Activated CD4-positive, alpha-beta T cell treated with anti-CD3 and anti-CD28 coated beads for 1 hour (primary cell): ENCODE results near the gene NRXN3.

Source experiments
- DNase-seq: peaks from one replicate; pipeline ENCODE4 v3.0.0-alpha.2; 2020

NRXN3 gene

DNA sequence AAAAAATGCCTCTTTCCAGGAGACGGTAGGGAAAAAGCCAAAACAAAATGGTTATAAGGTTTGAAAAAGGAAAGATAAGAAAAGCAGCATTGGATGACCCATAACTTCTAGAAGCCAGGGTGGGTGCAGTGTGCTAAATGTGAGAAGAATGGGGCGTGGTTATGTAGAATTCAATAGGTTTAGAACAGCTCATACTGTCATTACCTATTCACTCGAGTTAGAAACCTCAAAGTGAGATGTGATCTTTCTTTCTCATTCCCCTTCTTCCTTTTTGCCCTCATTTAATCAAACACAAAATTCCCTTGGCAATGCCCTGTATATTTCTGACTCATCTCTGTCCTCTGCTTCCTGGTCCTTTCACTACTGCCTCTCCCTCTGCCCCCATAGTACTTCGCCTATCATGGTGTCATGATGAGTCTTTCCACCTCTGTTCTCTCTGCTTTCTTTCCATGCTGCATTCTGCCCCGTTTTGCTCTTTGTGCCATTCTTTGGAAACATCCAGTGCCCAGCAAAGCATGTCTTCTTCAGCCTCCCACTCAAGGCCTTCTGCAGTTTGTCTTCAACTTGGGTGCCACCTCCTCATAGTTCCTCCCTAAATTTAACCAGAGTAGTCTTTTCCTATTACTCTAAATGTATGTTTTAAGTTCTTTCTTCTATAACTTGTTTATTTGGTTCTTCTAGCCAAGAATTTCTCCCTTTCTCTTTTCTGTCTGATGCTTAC is 496.3 kb downstream of the NRXN3 start:
- DNase-seq = no peak

DNA sequence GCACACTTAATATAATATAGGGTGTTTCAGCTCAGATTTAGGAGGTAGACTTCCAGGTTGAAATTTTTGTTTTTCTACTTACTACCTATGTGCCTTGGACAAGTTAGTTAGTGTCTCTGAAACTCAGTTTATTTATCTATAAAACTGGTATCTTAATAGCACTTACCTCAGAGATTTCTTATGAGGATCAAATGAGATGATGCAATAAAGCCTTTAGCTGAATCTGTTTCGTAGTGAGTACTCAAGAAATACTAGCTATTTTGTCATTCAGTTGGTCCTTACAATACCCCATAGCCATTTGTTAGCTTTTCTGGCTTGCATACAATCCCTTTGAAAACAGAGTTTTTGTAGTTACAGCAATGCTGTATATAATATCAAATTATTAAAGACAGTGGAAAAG is 497.0 kb downstream of the NRXN3 start:
- no peak for DNase-seq

DNA sequence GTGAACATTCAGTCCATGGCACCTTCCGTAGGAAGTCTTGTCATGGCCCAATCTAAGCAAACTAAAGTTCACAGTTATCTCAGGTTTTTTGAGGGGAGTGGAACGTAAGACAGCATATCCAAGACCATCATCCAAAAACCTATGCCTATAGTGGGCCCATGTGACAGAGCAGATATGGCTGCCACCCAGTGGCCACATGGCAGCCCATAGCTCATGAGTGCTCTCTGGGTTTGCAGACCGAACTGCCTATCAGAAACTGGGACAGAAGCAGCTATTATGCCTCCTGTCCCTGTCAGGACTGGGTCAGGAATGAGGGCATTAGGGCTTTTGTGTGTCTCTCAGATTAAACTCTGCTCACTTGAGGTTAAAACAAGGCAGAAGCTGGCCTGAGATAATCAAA is 503.7 kb downstream of the NRXN3 start:
- DNase-seq = no peak

DNA sequence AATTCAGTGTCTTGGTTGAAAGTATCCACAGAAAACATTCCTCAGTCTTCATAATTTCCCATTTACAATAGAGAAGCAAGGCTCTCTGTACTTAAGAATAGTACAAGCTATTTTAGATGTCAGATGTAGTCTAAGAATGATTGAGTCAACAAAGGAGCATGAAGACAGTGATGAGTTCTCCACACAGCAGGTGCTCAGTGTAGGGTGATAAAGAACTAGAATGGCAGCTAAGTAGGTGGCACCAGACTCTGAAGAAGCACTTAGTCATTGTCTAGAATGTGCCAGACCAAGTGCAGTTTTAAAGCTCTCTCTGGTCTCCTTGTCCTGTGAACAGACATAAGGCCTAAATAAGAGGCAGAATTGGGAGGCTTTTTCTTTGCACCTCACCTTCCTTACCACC is 504.6 kb downstream of the NRXN3 start:
- no peak for DNase-seq

DNA sequence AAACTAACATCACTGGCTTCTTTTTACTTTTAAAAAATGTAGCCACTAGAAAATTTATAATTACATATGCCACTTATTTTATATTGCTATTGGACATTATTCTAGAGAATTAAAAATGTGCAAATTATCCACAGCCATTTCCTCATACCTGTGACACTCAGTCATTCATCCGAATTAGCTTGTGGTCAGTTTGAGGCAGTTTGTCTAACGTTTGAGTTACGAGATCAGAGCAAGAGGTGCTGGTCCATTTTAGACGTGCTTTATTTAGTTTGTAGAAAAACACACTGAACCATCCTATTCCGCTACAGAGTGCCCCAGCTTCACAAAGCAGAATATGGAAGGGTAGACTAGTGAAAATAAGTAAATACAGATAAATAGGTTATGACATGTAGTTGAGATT is 513.0 kb downstream of the NRXN3 start:
- DNase-seq = no peak

DNA sequence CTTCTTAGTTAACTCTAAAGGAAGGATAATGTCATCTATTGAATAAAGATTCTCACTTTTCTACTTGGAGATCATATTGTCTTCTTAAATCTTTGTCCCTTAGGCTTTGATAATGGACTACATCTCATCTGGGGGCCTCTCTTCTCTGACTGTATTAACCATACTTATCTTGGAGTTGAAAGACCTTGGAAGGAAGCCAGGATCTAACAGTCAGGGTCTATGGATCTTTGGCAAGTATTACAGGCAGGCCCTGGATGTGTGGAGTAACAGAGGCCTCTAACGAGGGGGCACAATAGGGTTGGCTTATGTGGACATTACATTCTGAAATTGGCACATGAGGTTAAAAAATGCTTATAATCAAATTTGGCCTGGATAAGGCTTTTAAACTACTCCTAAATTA is 513.8 kb downstream of the NRXN3 start:
- no peak for DNase-seq

DNA sequence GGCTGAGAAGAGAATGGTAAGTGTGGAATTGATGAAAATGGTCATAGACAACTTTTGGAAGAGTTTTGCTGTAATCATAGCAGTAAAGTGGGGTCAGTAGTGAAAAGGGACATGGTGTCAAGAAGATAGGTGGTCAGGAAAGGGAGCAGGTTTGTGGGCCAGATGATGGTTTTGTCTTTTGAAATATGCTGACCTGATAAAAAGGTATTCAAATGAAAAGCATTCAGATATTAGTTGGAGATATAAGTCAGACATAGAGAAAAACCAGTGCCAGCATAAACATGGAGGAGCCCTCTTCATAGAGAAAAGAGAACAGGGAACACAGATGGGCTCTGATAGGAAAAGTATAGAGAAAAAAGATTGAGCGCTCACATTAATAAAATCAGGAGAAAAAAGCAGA is 518.3 kb downstream of the NRXN3 start:
- DNase-seq = no peak

DNA sequence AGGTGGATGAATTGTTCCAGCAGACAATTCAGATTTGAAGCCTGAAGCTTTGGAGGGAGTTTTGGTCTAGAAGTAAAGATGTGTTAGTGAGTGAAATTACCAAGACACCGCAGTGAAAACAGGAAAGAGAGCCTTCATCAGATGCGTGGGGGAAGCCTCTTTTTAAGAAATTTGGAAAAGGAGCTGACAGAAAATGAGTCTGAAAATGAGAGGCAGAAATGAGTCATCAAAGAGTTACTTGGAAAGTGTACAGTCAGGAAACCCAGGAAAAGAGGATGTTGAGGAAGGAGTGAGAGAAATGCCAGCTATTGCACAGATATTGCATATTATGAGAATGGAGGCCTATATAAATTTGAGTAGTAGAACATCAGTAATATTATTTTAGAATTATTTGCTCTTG is 520.7 kb downstream of the NRXN3 start:
- no peak for DNase-seq

DNA sequence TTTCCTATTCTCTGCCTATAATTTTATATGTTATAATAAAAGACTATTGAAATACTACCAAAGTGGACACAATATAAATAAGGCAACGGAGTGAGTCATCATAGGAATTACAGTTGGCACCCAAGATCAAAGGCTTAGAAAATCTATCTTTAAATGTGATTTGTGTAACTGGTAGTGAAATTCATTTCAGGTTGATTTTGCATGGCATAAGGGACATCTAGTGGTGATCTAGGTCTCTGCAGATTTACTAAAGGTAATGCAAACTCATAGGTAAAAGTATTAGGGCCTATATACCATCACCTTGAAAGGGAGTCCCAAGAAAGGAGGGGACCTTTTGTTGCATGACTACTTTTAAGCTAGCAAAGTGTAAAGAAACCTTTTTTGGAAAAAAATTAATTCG is 527.2 kb downstream of the NRXN3 start:
- no peak for DNase-seq

DNA sequence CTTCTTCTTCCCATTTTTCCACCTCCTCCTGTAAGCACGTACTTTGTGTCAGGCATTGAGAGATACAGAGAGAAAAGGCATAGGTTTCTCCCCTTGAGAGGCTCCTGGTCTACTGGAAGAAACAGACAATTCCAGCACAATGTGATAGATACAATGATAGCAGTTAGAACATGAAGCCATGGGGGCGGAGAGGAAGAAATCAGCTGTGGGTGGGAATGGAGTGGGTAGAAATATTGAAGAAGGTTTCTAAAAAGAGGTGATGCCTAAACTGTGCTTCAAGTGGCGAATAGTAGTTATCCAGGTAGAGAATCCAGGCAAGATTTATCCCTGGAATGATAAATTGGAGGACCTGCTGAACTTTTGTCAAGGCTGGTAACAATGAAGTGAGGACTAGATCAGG is 528.8 kb downstream of the NRXN3 start:
- DNase-seq = no peak

DNA sequence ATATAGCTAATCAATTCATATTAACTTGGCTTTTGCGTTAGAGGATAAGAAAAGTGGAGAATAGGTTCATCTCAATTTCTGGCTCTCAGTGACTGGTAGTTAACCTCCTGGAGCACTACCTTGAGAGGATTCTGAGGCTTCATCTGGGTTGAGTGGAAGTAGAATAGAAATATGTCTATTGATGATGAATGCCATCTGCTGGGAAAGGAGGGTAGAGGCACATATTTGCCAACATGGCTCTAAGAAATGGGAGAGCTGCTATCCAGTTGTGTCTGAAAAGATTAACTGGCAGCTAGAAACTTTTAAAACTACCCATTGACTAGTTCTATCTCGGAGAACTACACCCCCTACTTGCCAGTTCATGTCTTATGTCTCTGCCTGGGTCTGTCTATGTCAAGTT is 530.1 kb downstream of the NRXN3 start:
- DNase-seq = no peak

DNA sequence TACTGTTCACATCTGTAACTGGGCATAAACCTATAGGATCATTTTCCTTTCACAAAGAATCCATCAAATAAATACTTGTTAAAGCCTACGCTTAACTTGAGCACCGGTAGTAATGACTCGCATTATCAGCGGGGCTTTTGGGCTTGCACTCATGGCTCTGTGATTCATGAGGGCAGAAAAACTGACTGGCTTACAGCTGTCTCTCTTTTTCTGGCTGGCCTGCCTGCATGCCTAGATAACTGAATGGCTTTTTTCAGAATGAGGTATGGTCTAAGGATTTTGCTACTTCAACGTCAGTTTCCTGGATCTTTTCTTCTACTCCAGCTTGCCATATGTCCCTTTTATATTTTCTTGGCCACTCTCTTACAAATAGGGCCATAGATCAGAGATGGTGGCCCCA is 531.1 kb downstream of the NRXN3 start:
- no peak for DNase-seq

DNA sequence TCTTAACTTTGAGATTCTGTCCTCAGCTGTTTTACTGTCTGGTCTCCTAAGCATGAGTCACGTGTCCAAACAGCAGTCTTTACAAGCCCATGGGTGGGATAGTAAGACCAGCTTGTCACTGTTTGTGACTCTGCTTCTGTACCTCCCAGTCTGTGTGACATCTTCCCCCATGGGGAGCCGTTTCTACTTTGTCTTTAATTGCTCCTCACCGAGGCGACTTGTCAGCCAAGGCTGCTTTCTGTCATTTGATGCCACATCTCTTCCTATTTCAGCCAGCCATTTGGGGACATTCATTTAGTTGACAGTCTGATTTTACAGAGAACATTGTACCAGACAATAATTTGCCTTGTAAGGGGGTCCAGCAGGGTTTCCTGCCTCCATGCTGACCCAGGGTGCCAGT is 534.8 kb downstream of the NRXN3 start:
- DNase-seq = no peak

DNA sequence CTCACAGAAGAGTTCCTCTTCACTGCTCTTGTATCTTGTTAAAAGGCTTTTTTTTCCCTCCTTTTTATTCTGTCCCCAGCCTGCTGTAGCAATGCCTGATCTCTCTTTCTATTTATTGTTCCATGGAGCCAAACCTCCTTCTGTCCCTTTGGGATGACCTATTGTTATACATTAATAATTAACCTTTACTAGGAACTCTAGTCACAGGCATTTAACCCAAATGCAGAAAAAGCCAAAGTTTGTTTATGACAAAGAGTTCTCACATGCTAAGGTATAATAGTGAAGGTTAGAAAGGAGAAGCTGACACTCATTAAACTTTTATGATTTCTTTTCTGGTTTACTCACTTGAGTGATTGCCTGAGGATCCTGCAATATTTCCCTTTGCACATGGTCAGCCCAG is 535.8 kb downstream of the NRXN3 start:
- no peak for DNase-seq

DNA sequence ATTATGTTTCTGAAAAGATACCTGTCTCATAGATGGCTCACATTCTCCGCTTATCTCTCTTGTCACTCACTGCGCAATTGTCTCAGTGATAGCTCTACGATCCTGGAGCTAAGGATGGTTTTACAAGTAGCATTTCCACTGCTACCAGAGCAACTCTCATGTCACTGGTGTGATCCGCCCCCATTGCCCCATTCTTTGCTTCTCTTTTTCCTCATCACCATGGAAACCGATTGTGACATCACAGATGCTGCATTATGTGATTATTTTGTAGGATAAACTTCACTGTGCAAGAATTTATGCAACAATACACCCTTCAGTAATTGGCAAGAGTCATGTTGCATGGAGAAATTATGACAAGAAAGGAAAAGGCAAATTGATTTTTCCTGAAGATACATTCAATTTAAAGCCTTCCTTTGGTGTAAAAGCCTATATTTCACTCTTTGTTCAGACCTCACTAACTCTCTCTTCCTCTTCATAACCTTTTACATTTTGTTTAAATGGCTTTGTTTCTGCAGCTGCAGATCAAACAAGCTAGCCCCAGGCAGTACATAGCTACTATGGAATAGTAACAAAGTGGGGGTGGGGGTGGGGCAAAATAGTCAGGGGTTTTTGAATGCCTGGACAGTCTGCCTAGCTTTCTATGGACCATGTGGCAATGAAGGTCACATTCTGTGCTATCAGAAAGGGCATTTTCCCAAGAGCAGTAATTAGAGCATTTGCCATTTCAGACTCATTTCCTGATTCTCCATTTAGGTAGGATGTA is 539.8 kb downstream of the NRXN3 start:
- DNase-seq = no peak

DNA sequence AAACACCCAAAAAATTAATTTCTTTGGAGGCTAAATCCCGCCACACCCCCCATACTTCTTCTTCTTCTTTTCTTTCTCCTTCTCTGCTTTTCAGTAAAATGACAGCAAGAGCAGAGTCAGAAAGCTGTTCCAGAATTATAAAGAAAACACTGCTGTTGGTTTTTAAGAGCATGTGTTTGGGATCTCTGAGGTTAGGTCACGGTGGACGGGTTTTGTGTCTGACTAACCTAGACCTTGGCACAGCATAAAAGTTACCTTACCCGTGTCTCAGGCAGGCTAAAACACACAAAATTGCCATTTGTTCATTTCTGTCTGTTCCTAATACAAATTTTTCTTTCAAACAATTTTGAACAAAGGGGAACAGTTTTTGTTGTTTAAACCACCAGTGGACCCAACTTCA is 540.8 kb downstream of the NRXN3 start:
- DNase-seq = no peak

DNA sequence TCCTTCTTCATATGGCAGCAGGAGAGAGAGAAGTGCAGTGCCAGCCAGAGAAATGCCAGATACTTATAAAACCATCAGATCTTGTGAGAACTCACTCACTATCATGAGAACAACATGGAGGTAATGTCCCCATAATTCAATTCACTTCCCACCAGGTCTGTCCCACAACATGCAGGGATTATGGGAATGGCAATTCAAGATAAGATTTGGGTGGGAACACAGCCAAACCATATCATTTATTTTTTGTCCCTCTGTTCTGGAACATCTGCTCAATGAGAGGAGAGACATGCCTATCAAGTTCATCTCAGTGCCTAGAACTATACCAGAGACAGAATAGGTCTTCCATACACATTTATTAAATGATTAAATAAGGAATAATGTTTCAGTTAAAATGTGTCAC is 543.5 kb downstream of the NRXN3 start:
- no peak for DNase-seq

DNA sequence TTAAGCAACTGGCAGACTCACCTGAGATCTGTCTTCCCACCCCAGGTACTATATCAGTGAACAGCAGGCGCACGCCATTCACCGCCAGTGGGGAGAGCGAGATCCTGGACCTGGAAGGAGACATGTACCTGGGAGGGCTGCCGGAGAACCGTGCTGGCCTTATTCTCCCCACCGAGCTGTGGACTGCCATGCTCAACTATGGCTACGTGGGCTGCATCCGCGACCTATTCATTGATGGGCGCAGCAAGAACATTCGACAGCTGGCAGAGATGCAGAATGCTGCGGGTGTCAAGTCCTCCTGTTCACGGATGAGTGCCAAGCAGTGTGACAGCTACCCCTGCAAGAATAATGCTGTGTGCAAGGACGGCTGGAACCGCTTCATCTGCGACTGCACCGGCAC is 544.5 kb downstream of the NRXN3 start:
- DNase-seq = no peak

DNA sequence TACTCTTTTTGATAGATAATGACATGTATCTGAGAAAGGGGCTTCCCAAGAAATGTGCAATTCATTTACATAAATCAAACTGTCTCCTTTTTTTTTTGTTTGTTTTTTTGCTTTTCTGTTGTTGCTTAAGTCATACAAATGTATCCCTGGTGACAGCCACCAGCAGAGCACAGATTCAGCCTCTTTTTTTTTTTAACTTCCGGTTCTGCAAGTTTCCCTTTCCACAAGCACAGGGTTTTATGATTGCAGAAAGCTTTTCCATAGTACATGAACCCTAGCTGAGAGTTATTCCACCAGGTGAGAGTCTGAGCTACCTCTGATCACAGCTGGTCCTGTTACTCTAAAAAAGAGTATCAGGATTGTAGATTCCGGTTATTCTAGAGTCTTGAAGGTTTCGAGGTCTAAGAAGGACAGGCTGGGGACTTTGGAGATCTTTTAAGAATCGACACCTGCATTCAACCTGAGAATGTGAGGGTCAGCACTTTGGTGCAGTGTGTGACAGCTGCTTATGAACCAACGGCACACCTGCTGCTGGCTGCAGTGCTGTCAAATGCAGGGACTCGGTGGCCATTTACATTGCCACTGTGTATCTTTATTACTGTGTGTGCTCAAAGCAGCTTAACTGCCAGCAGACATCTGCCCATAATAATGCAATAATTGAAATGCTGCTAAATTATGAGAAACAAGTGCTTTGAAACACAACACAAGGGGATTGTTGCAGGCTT is 551.7 kb downstream of the NRXN3 start:
- DNase-seq = no peak

DNA sequence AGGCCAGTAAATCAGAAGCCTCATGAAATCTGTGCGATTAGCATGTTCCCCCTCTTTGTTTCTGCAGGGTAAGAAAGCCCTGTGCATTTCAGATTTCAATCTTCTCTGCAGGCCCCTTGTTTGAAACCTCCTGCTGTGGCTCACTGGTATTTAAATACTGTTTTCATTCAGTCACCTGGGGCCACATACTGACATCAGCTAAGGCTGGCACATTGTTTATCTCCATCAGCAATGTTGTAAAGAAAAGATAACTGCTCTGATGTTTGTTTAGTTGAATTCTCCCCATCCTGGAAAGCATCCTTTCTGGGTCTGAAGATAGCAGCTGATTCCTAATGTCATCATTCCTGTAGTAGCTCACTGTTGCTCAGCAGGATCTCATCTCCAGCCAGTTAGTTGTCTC is 554.9 kb downstream of the NRXN3 start:
- DNase-seq = no peak

DNA sequence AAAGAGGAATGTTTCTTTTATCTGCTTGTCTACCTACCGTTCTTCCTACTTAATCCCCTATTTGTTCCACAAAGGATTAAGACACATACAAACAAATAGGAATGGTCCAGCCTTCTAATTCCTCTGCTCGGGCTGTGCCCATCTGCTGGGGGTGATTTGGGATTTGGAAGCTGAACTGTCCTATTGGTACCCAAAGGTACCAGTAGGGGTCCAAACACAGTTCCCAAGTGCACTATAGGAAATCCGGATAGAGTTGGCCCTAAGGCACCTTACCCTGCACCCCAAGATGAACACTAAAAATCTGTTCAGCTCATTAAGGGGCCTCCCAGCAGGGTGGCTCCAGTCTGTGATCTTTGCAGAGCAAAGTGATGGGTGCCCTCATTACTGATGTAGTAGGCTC is 566.9 kb downstream of the NRXN3 start:
- DNase-seq = no peak

DNA sequence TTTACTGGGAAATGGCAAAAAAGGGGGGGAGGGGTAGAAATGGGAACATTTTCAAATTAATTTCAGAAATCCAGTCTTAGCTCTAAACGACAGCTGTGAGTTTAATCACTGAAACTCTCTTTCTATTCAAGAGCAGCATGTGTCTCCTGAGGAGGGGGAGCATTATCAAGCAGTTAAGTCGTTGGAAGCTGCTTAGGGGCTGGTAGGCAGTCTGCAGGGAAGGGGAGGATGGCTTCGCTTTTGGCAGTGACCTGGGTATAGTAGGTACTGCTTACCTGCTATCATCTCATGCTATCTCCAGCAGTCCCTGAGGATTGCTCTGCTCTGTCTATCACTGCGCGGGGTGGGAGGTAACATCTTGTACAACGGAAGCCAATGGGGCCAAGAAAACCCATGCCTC is 567.4 kb downstream of the NRXN3 start:
- no peak for DNase-seq

DNA sequence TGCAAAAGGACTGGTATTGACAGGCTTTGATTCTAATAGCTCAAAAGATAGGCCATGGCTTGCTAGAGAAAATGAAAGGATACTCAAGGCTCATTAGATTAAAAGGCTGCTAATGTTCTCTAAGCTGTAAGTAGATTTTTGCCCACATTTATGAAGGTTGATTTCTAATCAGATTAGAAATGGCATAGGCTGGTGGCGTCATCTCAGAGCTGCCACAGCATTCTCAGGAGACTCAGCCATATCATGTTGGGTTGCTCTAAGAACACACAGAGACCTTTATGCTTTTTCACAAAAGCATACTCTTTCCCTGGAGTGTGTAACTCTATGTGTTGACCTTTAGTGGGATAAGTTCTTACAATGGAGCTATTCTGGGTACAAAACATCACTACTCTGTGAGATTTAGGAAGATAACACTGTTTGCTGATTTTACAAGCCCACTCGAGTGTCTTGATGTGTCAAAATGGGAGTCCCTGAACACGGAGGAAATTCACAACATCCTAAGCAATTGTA is 576.0 kb downstream of the NRXN3 start:
- DNase-seq = no peak

DNA sequence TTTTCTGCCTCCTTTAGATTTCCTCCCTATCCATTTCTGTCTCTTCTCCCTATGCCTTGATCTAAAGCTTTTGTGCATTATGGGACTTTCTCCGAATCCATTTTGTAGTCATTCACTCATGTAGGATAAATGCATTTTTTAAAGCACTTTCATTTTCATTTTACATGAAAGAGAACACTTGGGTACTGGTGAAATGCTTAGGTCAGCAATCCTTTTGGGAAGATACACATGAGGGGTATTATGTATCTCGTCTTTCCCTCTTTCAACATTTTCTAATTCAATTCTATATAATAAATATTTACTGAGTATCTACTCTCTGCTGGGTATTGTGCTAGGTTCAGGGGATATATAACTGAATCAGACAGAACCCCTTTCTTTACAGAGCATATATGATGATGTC is 577.6 kb downstream of the NRXN3 start:
- DNase-seq = no peak
